ENCODE measurements around the gene NINL.
"Not testable (repeated sequence)": the region's sequence is repeated elsewhere in the genome, so short reads cannot be mapped to it uniquely, and the experiment has no call there.

The NINL gene

DNA sequence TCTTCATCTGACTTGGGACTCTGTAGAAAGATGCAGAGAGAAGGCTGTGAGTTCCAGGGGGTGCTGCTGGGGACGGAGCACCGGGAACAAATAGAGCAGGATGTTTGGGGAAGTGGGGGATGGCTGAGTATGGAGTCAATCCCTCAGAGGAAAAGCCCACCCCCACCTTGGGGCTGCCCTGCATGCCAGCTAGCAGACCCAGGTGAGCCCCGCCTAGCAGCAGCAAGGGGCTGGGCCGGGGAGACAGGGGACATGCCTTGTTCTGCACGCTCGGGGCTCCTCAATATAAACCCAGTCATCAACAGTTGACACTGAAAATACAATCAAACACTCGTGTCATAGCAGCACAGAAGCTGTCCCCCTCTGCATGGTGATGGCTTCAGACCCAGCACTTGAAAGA is 74.6 kb downstream of the NINL start:
- Histone ChIP-seq H3K27me3 (ENCODE audit: insufficient read depth, low read length) (no peaks in the 10 kb centered on the region), H3K4me3 (ENCODE audit: low read length) (no peak overlapping the region), H3K4me1 (ENCODE audit: insufficient read depth, low read length) (no peaks in the 10 kb centered on the region), H3K27ac (ENCODE audit: low read depth, low read length) (no peak overlapping the region), H3K9me3 (ENCODE audit: insufficient read depth, low read depth, low read length) (peaks cover 19% of the 10 kb centered on the region), H3K36me3 (ENCODE audit: insufficient read depth, low read length) (peaks cover 97% of the 10 kb centered on the region), H3K9ac (ENCODE audit: low read depth, low read length) (no peak overlapping the region)
- 93% methylated on average over 7 of the region's 7 CpGs for whole genome bisulfite sequencing

DNA sequence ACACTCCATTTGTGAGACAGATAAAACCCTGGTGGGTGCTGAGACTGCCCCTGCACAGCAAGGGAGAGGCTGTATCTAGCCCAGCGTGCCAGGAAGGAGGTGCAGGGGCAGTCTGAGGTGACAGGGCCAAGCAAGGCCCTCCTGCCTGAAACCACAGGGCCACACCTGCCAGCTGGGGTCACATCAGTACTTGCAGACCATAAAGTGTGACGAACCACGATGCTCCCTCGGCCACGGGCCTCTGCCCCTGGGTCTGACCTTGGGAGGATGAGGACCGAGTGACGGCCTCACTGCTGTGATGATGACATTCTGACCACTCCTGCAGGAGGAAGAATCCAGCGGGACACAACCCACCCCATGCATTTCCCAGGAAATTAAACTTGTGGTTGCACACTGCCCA is 75.1 kb downstream of the NINL start:
- WGBS, result 95% methylated on average over 8 of the region's 8 CpGs

DNA sequence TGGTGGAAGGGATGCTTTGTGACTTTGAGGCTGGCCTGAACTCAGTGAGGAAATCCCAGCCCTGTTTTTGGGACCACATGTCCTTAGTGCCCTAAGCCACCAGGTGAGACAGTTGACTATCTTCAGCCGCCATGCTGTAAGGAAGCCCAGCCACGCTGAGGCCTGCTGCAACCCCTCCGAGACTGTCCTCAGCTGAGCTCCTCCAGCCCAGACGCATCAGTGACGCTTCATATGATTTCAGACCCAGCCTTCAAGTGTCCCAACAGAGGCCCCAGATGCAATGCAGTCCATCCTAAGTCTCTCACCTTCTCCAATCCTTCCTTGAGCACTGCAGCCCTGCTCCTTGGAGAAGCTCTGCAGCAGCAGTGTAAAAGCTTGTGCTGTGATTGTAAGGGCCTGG is 76.2 kb downstream of the NINL start:
- 94% methylated on average over 5 of the region's 5 CpGs for WGBS

More for the DNA sequence above, 75.1 kb downstream of the NINL start:
- Histone ChIP-seq H3K27ac (ENCODE audit: low read depth, low read length) (no peak overlapping the region), H3K27me3 (ENCODE audit: insufficient read depth, low read length) (no peaks in the 10 kb centered on the region), H3K4me1 (ENCODE audit: insufficient read depth, low read length) (no peaks in the 10 kb centered on the region), H3K36me3 (ENCODE audit: insufficient read depth, low read length) (peaks cover 96% of the 10 kb centered on the region), H3K4me3 (ENCODE audit: low read length) (no peak overlapping the region), H3K9ac (ENCODE audit: low read depth, low read length) (no peak overlapping the region), H3K9me3 (ENCODE audit: insufficient read depth, low read depth, low read length) (peaks cover 14% of the 10 kb centered on the region)

DNA sequence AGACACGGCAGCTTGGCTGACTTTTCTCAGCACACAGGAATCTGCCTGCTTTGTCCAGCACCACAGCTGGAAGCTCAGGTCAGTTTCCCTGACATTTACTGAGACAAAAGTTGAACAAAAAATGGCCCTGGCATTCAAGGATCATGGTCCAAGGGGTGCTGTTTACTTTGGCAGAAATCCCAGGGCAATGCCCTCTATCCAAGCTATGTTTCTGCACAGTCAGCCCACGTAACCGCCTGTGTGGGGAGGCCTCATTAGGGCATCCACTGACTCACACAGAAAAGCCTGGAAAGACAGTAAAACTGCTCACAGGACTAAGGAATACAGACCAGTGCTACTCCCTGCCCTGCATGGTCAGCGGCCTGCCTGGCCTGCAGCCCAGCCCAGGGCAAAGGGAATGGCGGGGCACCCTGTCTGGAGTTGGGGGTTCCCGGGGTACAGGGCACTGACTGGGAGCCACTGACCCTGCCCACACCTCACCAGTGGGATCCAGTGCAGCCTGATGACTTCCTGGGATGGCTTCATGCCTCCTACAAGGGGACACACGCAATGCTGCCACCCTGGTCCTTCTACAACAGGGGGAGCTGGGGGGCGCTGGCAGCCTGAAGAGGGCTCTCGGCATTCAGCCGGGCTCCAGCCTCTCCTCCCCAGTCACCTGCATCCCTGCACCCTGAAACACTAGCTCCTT is 77.1 kb downstream of the NINL start:
- H3K27me3 ChIP-seq (ENCODE audit: insufficient read depth, low read length), result no peaks in the 10 kb centered on the region
- no peaks in the 10 kb centered on the region for H3K4me1 ChIP-seq (ENCODE audit: insufficient read depth, low read length)
- no peak overlapping the region for H3K4me3 ChIP-seq (ENCODE audit: low read length)
- no peak overlapping the region for H3K9ac ChIP-seq (ENCODE audit: low read depth, low read length)
- H3K27ac ChIP-seq (ENCODE audit: low read depth, low read length), result no peak overlapping the region
- peaks cover 94% of the 10 kb centered on the region for H3K36me3 ChIP-seq (ENCODE audit: insufficient read depth, low read length)
- H3K9me3 ChIP-seq (ENCODE audit: insufficient read depth, low read depth, low read length), result no peaks in the 10 kb centered on the region
- whole genome bisulfite sequencing, result 93% methylated on average over 10 of the region's 10 CpGs

More for the DNA sequence above, 76.2 kb downstream of the NINL start:
- Histone ChIP-seq H3K27me3 (ENCODE audit: insufficient read depth, low read length) (no peaks in the 10 kb centered on the region), H3K9ac (ENCODE audit: low read depth, low read length) (no peak overlapping the region), H3K9me3 (ENCODE audit: insufficient read depth, low read depth, low read length) (peaks cover 2% of the 10 kb centered on the region; the same call in 1 of the 2 replicates), H3K36me3 (ENCODE audit: insufficient read depth, low read length) (peaks cover 96% of the 10 kb centered on the region), H3K27ac (ENCODE audit: low read depth, low read length) (no peak overlapping the region), H3K4me1 (ENCODE audit: insufficient read depth, low read length) (no peaks in the 10 kb centered on the region), H3K4me3 (ENCODE audit: low read length) (no peak overlapping the region)

DNA sequence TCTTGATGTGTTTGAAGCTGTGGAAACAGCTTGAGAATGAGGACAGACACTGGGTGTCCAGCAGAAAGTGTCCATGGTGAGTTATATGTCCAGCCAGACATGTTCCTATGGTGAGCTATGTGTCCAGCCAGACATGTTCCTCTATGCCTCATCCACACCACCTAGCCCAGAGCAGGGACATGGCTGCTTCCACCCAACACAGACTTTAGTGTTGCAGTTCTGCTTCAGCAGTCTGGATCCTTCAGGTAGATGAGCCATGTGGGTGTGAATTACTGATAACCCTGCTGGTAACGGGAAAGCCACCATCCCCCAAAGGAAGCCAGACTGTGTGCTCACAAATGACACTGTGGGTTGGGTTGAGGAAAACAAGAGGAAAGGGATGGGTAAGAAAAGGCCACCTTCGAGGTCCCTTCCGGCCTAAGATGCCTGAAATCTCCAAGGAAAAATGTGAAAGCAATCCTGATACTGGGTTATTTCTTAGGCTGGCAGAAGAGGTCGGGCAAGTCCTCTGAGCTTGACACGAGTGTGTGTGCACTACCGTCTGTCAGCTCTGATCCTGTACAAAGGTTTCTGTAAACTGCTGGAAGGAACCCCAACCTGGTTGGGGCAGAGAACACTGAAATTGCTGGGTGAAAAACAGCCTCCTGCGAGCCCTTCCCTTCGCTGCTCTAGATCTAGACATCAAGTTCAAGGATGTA is 77.8 kb downstream of the NINL start:
- Histone ChIP-seq H3K27me3 (ENCODE audit: insufficient read depth, low read length) (no peaks in the 10 kb centered on the region), H3K9ac (ENCODE audit: low read depth, low read length) (no peak overlapping the region), H3K4me1 (ENCODE audit: insufficient read depth, low read length) (no peaks in the 10 kb centered on the region), H3K27ac (ENCODE audit: low read depth, low read length) (no peak overlapping the region), H3K36me3 (ENCODE audit: insufficient read depth, low read length) (peaks cover 93% of the 10 kb centered on the region), H3K9me3 (ENCODE audit: insufficient read depth, low read depth, low read length) (no peaks in the 10 kb centered on the region), H3K4me3 (ENCODE audit: low read length) (no peak overlapping the region)
- WGBS, result 96% methylated on average over 8 of the region's 8 CpGs

DNA sequence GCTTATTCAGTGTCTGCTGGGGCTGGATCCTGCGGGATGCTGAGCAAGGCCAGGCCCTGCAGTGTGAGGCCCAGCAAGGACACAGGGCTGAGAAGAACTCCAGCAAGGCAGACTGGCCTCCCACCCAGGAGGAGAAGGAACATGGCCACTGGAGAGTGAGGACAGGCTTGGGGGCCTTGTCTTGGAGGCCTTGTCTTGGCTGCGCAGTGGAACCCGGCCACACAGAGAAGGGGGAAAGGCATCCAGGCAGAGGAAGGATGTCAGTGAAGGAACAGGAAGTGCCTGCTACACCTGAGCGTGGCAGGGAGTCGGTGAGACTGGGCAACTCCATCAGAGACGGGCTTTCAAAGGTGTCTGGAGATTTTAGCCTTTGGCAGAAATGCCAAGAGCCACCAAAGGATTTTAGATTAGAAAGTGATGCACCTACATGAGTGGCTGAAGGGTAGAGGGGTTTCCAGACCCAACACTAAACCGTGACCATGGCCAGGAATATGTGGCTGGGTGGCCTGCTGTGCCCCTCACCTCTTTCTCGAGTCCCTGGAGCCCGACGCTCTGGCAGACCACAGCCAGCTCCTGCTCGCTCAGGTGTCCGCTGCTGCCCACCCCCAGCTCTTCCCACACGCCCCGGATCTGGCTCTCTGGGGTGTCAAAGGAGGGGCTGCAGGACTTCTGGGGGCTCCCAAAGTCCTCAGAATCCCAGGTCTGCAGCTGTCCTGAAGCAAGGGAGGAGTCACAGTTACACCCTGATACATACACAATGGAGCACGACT is 80.8 kb downstream of the NINL start:
- 97% methylated on average over 15 of the region's 15 CpGs for WGBS
- no peak overlapping the region for H3K27ac ChIP-seq (ENCODE audit: low read depth, low read length)
- no peak overlapping the region for H3K9ac ChIP-seq (ENCODE audit: low read depth, low read length)
- H3K27me3 ChIP-seq (ENCODE audit: insufficient read depth, low read length), result no peaks in the 10 kb centered on the region
- no peak overlapping the region for H3K4me3 ChIP-seq (ENCODE audit: low read length)
- H3K9me3 ChIP-seq (ENCODE audit: insufficient read depth, low read depth, low read length), result no peaks in the 10 kb centered on the region
- peaks cover 77% of the 10 kb centered on the region for H3K36me3 ChIP-seq (ENCODE audit: insufficient read depth, low read length)
- no peaks in the 10 kb centered on the region for H3K4me1 ChIP-seq (ENCODE audit: insufficient read depth, low read length)

DNA sequence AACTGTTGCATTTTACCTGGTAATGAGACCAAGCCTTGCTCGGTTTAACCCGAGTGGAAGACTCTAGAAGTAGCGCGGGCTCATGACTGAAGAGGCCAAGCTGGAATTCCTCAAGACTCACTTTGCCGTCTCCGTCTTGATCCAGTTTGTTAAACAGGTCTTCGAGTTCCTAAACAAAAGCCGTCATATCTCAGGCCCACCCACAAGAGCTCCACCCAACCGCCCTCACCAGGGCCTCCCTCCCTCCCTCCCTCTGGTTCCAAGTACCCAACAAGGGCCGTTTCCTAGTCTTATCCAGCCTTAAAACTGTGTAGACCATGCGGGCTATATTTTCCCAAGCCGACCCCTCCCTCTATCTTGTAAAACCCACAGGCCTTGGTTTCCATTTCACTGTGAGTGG is 81.4 kb downstream of the NINL start:
- H3K4me3 ChIP-seq (ENCODE audit: low read length), result no peak overlapping the region
- H3K9me3 ChIP-seq (ENCODE audit: insufficient read depth, low read depth, low read length), result no peaks in the 10 kb centered on the region
- no peaks in the 10 kb centered on the region for H3K27me3 ChIP-seq (ENCODE audit: insufficient read depth, low read length)
- no peak overlapping the region for H3K9ac ChIP-seq (ENCODE audit: low read depth, low read length)
- no peak overlapping the region for H3K27ac ChIP-seq (ENCODE audit: low read depth, low read length)
- no peaks in the 10 kb centered on the region for H3K4me1 ChIP-seq (ENCODE audit: insufficient read depth, low read length)
- 95% methylated on average over 12 of the region's 12 CpGs for WGBS
- peaks cover 76% of the 10 kb centered on the region for H3K36me3 ChIP-seq (ENCODE audit: insufficient read depth, low read length)

DNA sequence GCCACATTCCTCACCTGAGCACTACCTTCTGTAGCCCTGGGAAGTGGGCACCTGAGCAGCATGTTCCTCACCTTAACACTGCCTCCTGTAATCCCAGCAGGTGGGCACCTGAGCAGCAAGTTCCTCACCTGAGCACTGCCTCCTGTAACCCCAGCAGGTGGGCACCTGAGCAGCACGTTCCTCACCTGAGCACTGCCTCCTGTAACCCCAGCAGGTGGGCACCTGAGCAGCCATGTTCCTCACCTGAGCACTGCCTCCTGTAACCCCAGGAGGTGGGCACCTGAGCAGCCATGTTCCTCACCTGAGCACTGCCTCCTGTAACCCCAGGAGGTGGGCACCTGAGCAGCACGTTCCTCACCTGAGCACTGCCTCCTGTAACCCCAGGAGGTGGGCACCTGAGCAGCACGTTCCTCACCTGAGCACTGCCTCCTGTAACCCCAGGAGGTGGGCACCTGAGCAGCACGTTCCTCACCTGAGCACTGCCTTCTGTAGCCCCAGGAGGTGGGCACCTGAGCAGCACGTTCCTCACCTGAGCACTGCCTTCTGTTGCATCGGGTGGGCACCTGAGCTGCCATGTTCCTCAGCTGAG is 82.2 kb downstream of the NINL start:
- not testable (repeated sequence) for H3K4me1 ChIP-seq (ENCODE audit: insufficient read depth, low read length); H3K27ac ChIP-seq (ENCODE audit: low read depth, low read length); H3K4me3 ChIP-seq (ENCODE audit: low read length); H3K27me3 ChIP-seq (ENCODE audit: insufficient read depth, low read length); H3K9ac ChIP-seq (ENCODE audit: low read depth, low read length); H3K9me3 ChIP-seq (ENCODE audit: insufficient read depth, low read depth, low read length)
- 94% methylated on average over 6 of the region's 6 CpGs for WGBS
- peaks cover 74% of the 10 kb centered on the region for H3K36me3 ChIP-seq (ENCODE audit: insufficient read depth, low read length)

DNA sequence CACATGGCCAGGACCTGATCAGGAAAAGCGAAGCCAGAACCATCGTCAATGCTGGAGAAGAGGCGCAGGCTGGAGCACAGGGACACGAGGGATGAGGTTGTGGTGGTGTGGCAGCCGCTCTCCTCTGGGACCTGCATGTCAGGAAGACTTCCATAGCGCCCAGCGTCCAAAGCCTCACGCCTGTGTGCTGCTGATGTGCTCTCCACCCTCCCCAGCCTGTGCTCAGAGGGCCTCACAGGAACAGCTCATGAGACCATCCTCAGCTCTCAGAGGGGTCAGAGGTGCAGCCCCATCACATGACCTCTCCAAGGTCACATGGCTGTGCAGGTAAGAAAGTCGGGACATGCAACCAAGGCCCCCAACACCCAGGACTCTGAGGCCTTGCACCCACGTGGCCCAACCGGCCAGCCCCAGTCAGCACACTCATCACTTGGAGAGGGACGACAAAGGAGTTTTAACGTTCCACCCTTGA is 84.4 kb downstream of the NINL start:
- Histone ChIP-seq H3K9ac (ENCODE audit: low read depth, low read length) (no peak overlapping the region), H3K27me3 (ENCODE audit: insufficient read depth, low read length) (no peaks in the 10 kb centered on the region), H3K4me3 (ENCODE audit: low read length) (no peak overlapping the region), H3K36me3 (ENCODE audit: insufficient read depth, low read length) (peaks cover 60% of the 10 kb centered on the region), H3K4me1 (ENCODE audit: insufficient read depth, low read length) (no peaks in the 10 kb centered on the region), H3K27ac (ENCODE audit: low read depth, low read length) (no peak overlapping the region), H3K9me3 (ENCODE audit: insufficient read depth, low read depth, low read length) (no peaks in the 10 kb centered on the region)
- WGBS, result 93% methylated on average over 13 of the region's 13 CpGs

DNA sequence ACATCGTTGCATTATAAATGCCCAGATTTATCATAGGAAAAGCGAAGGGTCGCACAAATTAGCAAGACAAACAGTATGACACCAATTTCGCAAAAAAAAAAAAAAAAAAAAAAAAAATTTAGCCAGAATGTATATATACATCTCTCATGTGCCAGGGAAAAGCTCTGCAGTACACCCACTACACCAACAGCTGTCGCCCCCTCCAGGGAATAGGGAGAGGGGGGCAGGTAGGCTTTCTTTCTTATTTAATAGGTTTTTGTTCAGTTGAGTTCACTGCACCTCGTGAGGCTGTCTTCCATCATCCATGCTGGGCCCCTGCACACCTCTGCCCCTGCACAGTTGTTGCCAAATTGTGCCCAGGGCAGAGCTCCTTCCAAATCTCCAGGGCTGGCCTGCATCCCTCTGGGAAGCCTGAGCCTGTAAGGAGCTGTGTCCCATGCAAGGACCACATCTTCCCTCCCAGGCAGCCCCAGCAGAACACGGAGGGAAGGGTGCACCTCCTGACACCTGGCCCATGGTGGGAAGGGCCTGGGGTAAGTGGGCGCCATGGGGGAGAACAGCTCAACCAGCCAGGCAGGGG is 85.4 kb downstream of the NINL start:
- Histone ChIP-seq H3K9ac (ENCODE audit: low read depth, low read length) (no peak overlapping the region), H3K27me3 (ENCODE audit: insufficient read depth, low read length) (no peaks in the 10 kb centered on the region), H3K36me3 (ENCODE audit: insufficient read depth, low read length) (peaks cover 58% of the 10 kb centered on the region), H3K4me1 (ENCODE audit: insufficient read depth, low read length) (no peaks in the 10 kb centered on the region), H3K27ac (ENCODE audit: low read depth, low read length) (no peak overlapping the region), H3K4me3 (ENCODE audit: low read length) (no peak overlapping the region), H3K9me3 (ENCODE audit: insufficient read depth, low read depth, low read length) (no peaks in the 10 kb centered on the region)
- WGBS, result 93% methylated on average over 6 of the region's 8 CpGs

Measured in HUES64 (cell line).